HG03378 (cell line): ENCODE measurements around the gene ODAD4.

Source experiments
- ATAC-seq: cut with Tn5 transposase; IDR thresholded peaks from one replicate; pipeline ENCODE4 v1.9.1; 2021; ENCODE audit warnings: mild to moderate bottlenecking, moderate library complexity; ENCODE audit not compliant: unreplicated experiment

Gene ODAD4

DNA sequence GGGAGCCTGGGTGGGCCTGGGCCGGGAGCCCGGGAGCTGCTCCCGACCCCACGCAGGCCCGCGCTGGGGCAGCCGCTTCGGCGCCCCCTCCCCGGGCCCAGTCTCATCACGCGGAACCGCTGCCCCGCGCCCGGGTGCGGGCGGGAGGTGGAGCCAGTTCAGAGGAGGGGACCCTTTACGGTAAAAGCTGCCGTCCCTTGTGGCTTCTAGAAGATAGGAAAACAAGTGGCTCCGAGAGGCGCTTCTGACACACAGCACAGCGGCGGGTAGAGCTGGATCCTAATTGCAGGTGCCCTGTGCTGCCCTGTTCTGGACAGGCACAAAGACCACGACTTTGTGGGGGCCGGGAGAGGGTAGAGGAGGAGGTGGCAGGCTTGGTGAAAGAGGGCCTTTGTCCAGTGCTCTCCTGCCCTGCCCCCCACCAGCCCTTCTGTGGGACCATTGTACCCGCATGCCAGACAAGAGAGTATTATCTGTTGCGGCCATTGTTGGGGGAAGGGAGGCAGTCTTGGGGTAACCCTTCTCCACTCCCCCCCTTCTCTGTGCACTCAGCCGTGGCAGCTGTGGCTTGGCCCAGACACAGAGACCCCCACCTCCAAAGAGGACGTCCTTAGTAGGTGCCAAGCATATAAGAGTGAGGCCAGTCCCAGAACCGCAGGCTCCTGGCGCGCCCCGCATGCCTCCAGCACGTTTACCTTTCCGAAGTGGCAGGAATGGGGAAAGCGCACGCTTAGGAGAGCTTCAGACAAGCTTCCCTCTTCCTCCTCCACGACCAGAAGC is 36.9 kb downstream of the ODAD4 start:
- ATAC-seq, result no peak

DNA sequence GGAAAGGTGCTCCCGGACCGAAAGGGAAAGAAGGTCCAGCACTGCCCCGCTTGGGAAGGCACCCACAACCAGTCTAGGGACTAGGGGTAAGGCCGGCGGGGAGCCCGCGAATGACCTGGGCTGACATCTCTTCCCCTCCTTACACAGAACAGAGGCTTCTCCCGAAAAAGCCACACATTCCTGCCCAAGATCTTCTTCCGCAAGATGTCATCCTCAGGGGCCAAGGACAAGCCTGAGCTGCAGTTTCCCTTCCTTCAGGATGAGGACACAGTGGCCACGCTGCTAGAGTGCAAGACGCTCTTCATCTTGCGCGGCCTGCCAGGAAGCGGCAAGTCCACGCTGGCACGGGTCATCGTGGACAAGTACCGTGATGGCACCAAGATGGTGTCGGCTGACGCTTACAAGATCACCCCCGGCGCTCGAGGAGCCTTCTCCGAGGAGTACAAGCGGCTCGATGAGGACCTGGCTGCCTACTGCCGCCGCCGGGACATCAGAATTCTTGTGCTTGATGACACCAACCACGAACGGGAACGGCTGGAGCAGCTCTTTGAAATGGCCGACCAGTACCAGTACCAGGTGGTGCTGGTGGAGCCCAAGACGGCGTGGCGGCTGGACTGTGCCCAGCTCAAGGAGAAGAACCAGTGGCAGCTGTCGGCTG is 37.6 kb downstream of the ODAD4 start:
- no peak for ATAC-seq

DNA sequence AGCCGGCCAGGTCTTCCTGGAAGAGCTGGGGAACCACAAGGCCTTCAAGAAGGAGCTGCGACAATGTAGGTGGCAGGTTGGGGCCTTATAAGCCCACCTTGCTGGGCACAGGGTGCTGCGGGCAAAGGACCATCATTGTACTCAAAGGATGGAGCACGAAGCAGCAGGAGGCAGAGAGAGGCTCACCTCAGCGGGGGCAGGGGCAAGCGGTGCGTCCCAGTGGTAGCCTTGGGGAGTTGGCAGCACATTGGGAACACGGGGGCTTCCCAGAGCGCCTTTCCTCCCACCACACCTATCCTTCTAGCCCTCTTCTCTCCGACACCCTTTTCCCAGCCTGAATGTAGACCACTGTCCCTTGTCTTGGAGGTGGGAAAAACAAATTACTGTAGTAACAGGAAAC is 38.3 kb downstream of the ODAD4 start:
- ATAC-seq, result no peak

DNA sequence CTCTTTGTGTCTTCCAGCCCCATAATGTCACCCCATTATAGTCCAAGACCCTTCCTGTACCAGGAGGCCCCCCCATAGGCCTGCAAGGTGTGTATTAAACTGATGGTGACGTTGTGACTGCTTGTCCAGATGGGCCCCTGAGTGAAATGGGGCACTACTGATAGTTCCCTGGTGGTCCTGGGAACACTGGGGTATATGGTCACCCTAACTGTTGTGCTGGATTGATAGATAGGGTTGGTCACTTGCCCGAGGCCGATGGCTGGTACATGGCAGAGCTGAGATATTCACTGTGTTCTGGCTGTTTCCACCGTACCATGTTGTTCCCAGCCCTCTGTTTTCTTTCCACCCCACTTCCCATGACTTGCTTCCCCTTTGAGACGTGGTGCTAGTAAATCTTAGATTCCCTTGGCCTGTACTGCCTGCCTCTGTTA is 40.5 kb downstream of the ODAD4 start:
- no peak for ATAC-seq

DNA sequence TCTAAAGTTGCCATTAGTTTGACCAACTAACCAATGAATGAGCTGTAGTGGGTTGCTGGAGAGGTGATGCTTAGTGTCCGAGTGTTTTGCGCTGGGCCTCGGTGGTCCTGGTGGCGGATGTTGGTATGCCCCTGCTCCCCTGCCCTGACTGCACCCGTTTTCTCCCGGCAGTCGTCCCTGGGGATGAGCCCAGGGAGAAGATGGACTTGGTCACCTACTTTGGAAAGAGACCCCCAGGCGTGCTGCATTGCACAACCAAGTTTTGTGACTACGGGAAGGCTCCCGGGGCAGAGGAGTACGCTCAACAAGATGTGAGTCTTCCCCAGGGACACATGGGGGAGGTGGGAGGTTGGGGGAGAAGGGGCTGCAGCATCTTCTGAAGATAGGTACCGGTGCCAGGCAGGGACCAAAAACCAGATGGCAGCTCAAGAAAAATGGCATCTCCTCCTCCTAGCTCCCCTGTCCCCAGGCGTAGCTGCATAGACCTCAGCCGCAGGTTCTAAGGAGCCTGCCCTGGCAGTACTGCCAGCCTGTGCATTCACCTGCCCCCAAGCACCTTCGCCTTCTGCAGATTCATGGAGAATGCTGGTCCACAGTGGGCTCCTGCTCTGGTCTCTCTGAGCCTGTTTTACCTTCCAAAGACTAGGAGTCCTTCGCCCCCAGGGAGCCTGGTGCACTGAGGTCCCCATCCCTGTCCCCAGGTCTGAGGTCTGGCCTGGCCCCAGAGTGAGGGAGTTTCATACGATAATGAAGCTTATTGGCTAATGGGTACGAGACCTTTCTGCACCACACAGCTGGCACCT is 41.5 kb downstream of the ODAD4 start:
- ATAC-seq, result no peak

DNA sequence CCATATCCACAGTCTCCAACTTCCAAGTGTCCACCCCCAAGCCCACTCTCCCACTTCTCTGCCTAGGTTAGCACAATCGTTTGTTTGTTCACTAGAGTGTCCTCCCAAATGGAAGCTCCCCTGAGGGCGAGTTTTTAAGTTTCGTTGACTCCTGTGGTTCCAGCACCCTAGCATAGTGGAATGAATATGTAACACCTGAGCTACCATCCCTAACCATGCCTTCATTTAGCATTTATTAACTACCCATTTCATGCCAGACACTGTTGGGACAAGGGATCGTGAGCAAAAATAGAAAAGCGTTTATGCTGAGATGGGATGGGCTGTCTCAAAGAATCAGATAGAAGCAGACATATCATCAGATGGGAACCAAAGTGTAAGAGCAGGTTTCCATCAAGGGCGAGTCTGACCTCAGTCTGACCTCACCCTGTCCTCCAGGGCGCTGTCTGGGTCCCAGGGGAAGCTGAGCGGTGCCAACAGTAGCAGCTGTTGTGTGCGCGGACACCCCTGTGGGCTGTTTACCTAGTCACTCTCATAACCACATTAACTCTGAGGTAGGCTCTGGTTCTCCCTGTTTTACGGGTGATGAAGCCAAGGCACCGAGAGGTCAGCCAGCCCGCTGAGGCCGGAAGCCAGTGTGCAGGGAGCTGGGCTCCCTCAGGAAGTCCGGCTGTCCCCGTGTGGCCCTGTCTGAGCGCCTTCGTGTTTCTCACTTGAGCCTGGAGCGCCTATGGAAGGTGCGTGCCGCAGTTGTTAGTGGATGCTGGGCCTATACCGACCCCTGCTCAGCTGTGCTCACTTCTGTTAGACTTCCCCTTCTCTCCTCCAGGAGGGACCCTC is 42.4 kb downstream of the ODAD4 start:
- ATAC-seq, result no peak

DNA sequence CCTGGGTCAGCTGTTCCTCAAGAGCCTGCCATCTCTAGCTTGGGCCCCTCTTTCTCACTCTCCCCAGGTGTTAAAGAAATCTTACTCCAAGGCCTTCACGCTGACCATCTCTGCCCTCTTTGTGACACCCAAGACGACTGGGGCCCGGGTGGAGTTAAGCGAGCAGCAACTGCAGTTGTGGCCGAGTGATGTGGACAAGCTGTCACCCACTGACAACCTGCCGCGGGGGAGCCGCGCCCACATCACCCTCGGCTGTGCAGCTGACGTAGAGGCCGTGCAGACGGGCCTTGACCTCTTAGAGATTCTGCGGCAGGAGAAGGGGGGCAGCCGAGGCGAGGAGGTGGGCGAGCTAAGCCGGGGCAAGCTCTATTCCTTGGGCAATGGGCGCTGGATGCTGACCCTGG is 43.0 kb downstream of the ODAD4 start:
- no peak for ATAC-seq

DNA sequence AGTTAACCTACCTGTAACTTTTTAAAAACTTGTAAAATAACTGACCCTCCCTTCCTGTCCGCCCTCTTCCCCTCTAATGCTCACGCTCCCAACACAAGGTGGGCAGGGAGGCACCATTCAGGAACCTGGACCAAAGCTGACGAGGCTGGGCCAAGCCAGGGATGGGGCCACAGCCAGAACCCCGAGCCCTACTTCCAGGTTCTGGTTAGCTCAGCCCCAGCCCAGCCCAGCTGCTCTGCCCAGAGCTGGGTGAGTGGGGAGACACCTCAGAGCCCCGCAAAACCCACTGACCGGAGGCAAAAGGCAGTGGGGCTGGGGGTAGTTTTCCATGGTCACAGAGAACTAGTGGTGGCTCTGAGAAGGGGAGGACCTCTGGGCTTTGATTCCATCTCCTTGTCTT is 43.6 kb downstream of the ODAD4 start:
- ATAC-seq, result no peak

DNA sequence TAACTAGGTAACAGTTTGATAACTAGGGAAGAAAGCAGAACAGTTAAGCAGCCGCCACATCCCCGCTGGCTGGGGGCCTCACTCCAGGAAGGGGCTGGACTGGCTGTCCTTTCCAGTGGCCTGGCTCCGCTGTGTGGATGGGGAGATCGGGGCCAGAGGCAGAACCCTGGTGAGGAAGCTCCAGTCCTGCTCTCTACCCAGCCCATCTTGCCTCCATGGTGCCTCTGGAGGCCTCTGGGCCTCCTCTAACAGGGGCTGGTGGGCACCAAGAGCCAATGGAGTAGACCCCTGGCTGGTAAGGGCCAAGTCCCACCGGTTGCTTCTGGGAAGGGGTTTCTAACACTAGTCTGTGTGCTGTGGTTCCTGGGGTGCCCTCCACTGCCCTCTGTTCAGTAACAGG is 44.2 kb downstream of the ODAD4 start:
- no peak for ATAC-seq

DNA sequence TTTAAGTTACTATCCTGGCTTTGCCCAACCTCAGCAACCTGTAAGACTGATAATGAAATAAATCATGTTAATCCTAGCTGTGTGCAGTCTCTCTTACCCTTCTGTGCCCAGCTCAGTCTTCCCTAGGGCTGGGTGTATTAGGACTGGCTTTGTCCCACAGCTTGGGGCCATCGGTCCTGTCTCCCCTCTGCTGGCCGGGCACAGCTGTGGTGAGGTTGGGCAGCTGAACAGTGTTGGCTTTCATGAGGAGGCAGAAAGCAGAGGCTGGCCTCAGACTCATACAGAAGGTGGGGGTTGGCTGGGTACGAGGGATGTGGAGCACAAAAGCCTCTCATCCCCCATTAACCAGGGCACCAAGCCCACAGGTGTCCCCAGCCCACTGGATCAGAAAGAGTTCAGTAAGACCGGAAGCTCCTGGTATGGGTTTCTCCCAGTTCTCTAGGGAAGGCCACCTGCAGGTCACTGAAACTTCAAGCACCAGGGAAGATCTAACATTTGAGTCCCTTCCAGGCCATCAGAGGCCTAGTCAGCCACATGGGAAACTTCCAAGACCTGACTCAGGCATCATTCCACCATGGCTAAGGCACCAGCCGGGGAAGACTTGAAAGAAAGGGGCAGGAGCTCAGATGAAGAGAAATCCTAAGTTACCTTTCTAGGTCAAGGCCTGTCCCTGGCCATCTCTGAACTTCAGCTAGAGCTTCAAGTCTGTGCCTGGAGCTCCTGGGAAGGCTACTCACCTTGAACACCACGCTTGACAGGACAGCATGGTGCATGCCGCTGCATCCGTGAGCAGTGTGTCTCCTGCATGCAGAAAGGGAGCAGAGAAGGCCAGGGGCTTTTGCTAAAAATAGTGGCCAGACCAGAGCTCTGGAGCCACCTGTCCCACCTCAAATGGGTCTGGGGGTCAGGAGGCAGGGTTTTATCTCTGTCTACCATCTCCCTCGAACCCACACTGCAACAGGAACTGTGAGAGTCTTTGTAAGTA is 45.0 kb downstream of the ODAD4 start:
- ATAC-seq, result no peak

DNA sequence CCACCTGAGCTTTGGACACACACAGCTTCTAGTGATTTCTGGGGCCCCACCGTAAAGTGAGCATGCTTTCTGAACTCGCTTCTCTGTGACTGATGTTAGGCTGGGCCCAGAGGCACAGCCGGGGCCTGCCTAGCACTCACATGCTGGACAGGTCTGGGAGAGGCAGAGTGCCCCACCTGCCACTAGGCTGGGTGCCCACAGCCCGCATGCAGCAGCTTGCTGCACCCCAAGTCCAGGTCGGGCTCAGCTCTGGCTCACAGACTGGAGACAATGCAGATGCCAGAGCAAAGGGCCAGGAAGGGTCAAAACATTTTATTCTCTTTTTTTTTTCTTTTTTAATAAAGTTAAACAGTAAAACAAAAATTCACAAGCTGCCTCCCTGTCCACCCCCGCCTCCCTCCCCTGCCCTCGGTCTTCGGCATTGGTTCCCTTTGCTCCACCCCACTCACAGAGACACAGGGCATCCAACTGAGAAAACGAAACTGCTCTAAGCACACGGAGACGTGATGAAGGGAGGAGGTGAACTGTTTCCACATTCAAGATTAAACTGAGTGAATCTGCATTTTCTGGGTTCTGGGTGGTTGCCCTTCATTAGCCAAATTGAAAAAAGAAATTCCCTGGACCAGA is 45.8 kb downstream of the ODAD4 start:
- no peak for ATAC-seq

DNA sequence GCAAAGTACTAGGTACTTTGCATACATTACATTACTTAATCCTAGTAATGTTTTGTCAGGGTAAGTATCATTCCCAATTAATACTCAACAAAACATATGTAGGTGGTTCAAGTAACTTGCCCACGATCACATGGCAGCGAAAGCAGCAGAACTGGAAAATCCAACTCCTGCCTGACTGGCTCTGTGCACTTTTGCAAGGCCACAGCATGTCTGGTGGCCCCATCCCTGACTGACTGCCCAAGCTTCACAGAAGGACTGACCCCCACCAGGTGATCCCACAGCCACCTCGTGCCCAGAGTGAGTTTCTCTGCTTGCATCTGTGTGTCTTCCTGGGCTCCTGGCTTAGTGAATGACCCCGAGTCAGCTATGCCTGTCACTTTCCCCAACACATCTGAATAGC is 47.6 kb downstream of the ODAD4 start:
- no peak for ATAC-seq

DNA sequence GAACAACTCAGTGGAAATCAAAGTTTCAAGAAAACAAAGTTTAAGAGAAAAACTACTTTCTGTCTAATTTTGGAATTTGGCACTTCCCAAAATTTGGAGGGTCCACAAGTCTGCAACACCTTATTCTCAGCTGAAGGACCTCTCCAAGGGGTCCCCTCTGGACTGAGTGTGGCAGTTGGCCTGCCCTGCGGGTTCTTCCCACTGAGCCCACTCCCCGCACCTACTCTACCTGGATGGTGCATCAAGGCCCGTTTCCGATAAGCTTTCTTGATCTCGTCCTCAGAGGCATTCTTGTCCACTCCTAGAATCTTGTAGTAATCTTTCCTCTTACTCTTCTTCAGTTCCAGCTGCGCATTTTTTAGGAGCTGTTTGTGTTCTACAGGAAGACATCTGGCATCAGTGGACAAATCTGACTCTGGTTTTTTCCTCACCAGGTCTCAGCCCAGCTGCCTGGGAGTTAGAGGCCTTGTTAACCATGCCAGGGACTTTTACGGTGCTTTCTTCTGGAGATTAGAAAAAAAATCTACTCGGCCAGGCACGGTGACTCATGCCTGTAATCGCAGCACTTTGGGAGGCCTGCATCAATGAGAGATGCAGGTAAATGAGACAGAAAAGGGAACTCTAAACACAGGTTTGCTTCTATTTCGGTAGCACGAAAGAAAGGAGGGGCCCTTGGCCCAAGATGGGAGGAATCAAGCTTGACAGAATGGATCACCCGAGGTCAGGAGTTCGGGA is 51.8 kb downstream of the ODAD4 start:
- ATAC-seq, result no peak

DNA sequence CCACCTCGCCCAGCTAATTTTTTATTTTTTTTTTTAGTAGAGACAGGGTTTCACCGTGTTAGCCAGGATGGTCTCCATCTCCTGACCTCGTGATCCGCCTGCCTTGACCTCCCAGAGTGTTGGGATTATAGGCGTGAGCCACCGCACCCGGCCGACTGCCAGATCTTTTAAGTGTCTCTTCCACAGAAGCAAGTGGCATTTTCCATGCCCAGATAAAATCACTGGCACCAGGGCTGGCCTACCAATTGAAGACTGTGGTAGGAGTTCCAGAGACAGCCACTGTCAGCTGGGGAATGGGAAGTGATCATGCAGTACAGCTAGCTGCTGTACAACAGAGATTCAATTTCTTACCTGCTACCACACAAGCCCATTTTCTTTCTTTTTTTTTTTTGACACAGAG is 54.0 kb downstream of the ODAD4 start:
- no peak for ATAC-seq

DNA sequence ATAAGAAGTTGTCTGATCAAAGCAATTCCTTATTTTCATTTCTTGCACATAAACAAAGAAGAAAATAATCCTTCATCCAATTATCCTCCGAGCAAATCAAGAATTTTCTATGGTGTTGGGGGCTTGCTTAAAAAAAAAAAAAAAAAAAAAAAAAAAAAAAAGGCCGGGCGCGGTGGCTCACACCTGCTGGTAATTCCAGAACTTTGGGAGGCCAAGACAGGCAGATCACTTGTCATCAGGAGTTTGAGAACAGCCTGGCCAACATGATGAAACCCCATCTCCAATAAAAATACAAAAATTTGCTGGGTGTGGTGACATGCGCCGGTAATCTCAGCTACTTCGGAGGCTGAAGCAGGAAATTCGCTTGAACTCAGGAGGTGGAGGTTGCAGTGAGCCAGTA is 55.5 kb downstream of the ODAD4 start:
- no peak for ATAC-seq

DNA sequence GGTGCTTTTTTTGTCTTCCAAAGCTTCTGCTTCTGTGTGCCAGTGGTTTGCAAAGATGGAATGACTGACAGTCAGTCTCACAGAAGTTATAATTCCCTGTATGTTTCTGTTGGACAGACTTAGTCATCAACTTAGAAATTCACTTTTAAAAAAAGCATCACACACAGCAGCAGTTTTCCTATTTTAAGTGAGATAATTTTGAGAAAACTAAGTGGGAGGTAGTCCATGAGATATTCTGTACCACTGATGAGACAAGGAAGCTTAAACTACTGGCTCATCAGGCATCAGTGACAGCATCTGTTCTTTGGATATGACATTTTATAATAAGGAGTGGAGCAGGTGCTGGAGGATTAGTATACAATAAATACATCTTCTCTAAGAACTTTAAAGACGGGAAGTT is 56.2 kb downstream of the ODAD4 start:
- no peak for ATAC-seq

DNA sequence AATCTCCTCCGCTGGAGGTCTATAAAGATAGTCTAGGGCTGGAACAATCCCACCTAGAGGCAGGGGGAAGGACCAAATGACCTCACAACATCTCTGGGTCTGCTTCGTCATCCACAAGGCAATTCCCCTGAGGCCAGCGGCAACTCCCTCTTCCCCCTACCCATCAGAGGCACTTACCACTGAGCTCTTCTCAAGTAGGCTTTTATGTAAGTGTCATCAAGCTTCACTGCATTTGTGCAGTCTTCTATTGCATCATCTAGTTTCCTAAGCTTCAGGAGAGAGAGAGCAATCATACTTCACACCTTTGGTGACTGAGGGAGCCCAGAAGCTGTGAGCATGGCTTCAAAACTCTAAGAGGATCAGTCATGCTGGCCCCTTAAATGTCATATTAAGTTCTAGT is 57.2 kb downstream of the ODAD4 start:
- no peak for ATAC-seq

DNA sequence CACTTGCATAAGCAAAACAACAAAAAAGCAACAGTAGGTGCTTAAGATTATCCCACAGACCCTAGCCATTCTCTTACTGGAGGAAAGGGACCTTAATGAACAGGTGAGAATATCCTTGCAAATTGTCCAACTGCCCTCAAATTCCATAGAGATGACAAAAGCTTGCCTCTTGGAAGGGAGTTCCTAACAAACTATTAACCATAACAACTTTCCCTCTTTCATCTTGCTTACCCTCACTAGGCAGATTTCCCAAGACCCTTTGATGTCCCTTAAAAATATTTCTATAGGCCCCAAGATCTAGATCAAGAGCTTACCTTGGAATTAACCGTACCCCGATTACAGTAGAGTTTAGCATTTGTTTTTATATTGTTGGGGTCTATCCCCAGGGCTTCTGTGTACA is 58.0 kb downstream of the ODAD4 start:
- ATAC-seq, result no peak
